HG03469 (cell line): ENCODE measurements around the gene BCL11B.

Experiments used
- ATAC-seq: cut with Tn5 transposase; IDR thresholded peaks from one replicate; pipeline ENCODE4 v1.9.1; 2021; ENCODE audit warnings: mild to moderate bottlenecking, moderate library complexity, moderate number of reproducible peaks; ENCODE audit not compliant: unreplicated experiment

Gene BCL11B

DNA sequence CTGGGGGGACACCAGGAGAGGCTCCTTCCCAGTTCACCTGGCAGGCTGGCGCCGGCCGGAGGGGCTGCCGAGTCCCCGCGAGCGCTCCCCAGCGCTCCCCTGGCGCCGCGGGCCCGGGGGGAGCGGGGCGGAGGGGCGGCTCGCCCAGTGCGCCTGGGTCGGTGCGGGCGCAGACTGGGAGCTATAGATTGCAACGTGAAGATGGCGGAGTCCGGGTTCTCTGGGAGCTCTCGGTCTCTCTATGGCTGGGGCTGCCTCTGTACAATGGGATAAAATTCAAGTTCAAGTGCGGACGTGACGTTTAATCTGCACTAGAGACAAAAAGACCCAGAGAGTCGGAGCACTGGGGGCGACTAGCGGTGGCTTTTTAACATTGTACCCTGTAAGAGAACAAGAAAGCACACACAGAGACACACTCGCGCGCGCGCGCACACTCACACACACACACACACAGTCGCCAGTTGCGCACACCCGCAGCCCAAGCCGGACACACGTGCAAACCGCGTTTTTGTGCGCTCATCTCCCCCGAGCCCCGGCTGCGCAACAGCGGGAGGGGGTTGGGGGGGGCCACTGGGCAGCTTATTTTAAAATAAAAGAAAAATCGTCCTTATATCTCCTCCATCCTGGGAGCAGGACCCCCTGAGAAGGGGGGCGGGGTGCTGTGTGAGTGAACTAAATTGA lies at the start of gene BCL11B:
Gene BCL11B, minus strand, starts transcription at position 247 of the 681 bp plus-strand sequence. CDS start 979 bp downstream, outside the sequence.
- peak; percentile 79 for ATAC-seq

DNA sequence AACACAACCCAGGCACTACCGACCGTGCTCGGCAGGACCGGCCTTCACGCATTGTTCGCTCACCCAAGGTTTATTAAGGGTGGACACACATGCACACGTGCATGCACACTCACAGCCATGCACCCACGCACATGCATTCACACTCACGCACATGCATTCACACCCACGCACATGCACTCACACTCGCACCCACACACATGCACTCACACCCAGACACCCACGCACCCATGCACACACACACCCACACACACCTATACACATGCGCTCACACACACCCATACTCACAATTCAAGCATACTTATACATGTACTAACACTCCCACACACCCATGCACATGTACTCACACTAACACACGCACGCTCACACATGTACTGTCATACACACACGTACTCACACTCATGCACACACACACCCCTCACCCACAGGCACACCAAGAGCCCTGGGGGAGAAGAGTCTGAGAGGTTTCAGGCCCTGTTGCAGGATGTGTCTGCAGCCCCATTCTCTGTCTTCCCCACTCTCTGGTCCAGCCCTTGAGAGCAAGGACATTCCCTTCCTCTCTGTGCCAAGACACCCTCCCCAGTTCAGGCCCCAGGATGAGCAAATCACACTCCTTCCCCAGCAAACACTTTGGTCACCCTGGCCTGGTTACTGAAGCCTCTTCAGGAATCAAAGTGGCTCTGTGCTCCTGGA lies 49.4 kb upstream of the BCL11B start:
- no peak for ATAC-seq

DNA sequence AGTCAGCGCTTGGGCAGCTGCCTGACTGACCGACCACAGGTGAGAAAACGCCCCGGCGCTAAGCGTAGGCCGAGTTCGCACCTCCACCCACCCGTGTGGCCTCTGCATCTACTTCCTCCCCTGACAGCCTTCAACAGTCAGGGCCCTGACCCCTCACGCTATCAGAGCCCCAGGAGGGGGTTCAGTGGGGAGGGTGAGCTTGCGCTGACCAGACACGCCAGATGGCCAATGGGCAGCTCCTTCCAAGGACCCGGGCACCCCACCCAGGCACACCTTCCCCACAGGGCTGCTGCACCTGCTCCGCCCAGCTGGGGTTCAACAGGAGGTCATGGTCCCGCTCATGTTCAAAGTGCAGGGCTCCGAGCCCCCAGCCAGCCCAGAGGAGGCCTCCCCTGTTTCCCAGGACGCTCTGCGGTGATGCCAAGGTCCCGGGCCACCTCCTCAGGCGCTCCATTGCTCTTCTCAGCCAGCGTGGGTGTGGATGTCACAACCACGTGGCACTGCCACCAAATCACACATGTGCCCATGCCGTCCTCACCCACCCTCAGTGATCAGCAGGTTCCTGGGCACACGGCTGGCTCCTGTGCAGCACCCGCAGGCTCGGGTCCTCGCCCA lies 48.7 kb upstream of the BCL11B start:
- ATAC-seq, result no peak

DNA sequence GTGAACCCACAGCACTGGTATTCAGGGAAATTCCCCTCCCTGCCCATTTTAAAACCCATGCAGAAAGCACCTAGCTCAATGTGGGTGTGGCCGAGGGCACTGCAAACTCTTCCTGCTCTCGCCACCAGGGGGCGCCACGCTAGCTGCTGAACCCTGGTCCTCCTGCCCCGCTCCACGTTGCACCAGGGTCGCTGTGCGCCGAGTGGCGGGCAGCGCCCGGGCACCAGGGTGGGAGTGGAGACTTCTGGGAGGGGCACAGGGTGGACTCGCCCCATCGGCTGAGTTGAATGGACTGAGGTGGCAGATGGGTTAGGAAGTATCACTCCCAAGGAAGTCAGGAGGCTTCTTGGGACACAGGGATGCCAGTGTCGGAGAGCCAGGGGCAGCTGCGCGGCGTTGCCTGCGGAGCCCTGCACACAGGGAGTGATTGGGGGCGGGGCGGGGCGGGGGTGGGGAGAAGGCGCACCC lies 48.1 kb upstream of the BCL11B start:
- peak; percentile 70 for ATAC-seq

DNA sequence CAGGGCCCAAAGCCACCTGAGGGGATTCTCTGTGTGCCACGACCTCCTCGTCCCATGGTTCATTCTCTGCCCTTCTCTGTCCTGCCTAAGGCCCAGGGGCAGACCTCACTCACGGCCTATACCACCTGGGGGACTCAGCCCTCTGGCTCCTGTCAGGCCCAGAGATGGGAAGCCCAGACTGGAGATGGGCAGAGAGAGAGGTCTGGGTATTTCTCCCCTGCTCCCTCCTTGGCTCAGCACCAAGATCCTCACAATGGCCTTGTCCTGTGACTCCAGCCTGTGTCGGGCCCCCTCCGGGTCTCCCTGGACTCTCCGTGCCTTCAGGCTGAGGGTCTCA lies 46.9 kb upstream of the BCL11B start:
- no peak for ATAC-seq

DNA sequence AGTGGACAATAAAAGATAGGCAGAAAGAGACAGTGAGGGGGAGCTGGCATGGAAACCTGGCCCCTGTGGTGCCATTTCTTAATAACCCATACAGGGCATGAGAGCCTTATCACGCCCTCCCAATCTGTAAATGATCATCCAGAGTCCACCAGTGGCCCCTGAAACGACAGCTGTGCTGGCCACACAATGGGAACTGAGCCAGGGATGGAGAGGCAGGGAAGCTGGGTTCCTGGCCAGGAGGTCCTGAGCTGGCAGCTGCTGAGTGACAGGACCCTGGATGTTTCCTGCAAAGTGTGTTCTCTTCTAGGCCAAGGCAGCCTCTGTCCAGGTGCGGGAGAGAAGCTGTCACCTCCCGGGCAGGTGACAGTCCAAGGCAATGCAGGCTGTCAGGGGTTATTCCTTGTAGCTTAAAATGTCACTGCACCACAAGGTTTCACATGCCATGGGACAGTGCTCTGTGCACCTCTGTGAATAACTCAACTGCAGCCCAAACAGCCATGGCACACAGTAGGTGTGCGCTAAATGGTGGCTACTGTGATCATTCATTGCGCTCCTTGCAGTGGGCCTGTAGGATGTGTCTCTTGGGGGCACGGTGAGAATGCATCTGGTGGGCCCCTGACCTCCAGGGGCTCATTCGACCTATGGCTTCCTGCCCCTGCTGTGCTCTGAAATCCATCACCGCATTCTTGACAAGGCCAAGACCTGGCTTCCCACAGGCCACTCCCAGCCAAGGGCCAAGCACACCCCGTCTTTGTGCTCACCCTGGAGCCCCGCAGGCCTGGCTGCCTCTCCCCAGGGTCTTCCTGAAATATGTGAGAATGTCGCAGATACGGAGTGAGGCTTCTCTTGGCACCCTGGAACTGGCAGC lies 46.3 kb upstream of the BCL11B start:
- no peak for ATAC-seq

DNA sequence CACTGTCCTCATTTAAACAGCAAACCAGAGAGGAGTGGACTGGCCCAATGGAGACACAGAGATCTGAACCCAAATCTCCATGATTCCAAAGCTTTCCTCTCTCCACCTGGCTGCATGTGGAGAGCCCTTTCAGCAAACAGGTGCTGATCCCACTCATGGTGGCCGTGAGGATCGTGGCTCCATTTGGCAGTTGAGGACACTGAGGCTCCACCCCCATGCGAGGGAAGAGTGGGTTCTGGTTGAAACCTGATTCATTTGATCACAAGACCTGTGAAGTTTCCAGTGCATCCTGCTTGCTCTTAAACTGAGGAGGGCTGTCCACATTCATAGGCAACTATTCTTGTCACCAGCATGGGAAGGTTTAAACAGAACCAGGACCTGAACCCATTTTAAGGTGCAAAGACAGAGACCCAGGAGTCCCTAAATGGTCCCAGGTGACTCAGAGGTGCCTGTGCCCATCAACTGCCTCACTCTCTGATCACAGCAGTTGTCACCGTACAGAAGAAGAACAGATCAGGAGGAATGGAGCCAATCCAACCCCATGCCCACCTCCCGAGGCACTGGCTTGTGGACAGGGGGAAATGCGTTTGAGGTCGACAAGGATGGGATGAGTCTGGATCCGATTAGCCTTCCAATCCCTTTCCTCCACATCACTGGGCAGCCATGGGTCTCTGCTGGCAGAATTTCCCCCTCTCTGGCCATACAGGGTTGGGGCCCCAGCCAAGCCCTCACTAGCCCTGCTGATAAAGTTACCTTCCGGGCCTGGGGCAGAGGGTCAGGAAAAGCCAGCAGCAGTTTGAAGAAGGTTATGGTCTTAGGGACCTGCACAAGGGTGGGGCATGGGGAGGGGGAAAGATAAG lies 45.5 kb upstream of the BCL11B start:
- ATAC-seq, result no peak

DNA sequence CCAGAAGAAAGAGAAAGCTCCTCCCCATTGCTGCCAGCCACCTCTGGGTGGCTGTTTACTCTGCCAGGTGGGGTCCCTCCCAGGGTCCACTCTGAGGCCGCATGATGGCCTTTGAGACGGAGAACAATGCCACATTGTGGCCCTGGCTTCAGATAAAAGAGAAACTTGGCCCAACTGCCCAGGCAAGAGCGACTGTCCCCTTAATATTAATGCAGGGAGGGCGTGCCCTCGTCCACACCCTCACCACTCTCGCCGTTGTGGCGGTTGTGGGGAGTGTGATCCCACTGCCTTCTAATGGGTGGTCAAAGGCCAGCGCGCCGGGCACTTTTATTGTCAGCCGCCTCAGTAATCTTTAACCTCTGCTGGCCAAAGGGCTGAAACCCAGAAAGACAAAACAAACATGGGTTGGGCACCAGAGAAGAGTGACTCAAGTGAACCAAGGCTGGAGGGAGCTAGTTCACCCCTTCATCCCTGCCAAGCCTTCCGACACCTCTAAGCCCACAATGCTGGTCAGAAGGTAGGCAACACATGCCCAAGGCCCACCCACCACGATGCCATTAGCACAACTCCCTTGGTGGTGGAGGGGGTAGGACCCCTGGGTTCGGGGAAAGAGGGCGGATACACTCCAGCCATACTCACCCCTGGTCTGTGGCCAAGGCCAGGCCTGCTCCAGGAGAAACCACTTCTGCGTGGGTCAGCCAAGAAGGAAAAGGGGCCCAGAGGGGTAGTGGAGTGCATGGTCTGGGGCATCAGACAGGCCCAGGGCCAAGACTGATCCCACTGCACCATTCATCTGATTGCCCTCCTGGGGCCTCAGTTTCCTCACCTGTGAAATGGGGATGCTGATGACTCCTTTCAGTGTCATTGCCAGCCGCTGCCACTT lies 44.5 kb upstream of the BCL11B start:
- ATAC-seq, result no peak

DNA sequence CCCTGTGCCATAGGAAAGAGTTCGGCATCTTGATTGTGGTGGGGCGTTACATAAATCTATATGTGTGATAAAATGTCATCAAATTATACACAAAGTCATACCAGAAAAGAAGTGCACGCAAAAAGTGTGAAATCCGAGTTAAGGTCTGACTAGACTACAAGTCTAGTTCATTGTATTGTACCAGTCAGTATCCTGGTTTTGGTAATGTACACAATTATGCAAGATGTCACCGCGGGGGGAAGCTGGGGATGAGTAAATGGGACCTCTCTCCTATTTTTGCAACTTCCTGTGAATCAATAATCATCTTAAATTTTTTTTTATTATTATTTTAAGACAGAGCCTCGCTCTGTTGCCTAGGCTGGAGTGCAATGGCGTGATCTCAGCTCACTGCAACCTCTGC lies 43.2 kb upstream of the BCL11B start:
- no peak for ATAC-seq

DNA sequence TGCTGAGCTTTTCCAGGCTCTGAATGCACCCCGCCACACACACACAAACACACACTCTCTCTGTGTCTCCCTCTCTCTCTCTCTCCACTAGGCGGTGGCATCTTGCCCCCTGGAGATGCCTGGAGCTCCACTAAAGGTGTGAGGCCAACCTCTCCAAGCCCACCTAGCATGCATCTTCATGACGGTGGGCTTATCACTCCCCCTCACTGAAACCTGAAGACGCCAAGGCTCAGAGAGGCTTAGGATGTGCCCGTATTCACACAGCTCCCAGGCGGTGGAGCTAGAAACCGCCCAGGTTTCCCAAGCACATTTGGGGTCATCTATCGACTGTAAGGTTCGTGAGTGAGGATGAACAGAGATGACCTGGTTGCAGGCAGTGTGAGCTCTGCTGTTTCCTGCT lies 42.6 kb upstream of the BCL11B start:
- ATAC-seq, result no peak

DNA sequence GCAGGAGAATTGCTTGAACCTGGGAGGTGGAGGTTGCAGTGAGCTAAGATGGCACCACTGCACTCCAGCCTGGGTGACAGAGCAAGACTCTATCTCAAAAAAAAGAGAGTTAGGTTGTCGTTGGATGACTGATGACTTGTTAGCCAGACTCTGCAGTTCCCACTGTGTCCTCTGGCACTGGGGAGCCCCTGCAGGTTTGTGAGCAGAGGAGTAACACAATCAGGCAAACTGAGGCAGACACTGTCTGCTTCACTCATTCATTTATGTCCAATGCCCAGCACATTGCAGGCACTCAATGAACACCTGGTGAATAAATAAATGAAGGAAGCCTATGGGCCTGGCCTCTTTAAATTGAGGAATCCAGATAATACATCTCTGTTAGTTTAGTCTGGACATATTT lies 41.2 kb upstream of the BCL11B start:
- ATAC-seq, result no peak

DNA sequence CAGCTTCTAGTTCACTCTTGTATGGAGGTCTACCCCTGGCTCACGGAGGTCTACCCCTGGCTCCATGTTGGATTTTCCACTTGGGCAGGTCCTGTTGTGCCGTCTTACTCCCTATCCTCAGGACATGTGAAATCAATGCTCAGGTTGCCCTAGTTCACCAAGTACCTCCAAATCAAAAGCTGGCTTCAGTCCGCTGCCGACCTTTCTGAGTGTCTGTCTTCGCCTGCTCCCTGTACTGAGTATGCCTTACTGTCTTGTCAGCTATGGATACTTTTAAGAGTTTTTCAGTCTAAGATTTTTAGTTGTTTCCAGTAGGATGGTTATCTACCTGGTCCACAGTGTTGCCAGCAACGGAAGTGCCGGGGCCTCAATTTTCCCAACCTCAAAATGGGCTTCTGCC lies 40.1 kb upstream of the BCL11B start:
- ATAC-seq, result no peak

DNA sequence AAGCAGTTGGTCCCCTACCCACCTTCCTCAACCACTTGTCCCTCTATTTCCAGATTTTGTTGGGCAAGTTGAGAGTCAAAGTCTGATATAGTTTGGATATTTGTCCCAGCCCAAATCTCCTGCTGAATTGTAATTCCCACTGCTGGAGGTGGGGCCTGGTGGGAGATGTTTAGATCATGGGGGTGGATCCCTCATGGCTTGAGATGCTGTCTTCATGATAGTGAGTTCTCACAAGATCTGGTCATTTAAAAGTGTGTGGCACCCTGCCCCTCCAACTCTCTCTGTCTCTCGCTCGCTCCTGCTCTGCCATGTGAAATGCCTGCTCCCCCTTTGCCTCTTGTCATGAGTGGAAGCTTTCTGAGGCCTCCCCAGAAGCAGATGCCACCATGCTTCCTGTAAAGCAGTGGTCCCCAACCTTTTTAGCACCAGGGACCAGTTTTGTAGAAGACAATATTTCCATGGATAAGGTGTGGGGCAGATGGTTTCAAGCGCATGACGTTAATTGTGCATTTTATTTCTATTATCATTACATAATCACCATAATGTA lies 37.3 kb upstream of the BCL11B start:
- no peak for ATAC-seq

DNA sequence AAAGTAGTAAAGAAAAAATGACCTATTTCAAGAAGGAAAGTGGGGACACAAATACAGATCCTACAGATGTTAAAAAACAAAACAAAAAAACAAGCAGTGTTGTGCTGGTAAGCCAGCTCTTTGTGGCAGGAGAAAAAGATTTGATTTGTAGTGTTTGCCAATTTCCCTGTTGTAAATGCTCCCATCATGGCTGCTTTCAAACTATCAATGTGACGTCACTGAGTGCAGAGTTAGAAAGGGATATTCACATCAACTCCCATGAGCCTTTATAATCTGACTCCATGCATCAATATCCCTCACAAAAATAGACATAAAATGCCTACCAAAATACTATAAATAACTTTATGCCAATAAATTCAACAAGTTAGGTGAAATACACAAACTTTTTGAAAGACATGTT lies 32.2 kb upstream of the BCL11B start:
- ATAC-seq, result no peak

DNA sequence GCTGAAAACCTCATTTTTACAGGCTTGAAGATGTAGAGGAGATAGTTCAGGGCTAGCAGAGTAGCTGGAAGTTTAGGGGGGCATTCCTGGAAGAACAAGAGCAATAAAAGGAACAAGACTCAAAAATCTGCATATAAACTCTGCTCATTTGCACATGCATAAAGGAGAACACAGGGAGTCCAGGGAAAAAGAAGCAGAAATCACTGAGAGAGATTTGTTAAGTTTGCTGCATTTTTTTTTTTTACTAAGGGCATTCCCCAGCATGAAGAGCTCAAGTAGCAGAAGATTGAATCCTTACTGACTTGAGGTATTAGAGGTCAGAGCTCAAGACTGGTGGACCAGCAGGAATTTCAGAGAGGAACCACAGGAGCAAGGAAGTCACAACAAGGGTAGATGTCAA lies 28.2 kb upstream of the BCL11B start:
- no peak for ATAC-seq

DNA sequence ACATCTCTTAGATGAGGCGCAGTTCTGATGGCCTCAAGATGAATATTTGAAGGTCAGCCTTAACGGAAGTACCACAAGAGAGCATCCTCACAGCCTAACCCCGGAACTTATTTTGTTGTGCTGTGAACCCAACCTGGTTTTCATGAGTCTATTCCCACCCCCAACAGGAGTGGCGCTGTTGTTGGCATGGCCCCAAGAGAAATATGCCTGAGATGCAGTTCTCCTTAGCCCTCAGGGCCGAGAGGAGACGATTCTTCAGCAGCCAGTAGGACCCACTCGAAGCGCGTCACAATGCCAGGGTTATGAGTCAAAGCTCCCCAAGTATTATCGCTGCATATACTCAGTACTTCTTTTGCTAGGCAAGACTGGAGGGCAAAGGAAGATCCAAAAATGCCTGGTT lies 24.5 kb upstream of the BCL11B start:
- ATAC-seq, result no peak

DNA sequence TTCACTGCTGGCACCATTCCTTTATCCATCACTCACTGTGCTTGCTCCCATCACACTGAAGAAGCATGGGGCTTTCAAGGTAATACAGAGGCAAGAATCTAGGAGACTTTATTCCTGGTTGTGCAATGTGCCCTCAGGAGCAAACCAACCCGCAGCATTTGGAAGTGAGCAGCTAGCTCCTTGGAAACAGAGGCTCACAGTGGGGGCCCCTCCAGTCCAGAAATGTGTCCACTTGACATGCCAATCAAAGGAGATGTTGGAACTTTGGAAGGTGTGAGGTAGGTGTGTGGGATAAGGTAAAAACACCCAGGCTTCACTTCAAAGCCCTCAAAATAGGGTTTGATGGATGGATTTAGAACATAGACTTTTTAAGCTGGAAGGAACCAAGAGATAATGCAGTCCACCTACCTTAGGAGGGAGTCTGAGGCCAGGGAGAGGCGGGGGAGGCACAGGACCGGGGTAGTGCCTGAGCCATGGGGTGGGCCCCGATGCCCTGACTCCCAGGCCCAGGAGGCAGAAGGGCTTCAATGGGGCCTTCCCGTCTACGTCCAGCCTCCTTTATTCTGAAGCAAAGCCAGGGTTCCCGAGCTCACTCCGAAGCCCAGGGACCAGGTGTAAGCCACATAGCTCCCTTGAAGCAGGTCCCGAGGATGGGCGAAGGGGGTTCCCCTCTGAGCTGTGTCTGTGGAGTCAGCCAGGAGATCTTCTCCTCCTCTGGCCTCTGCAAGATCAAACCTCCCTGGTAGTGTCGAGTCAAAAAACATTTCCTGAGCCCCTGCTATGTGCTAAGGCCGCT lies 17.6 kb upstream of the BCL11B start:
- no peak for ATAC-seq

DNA sequence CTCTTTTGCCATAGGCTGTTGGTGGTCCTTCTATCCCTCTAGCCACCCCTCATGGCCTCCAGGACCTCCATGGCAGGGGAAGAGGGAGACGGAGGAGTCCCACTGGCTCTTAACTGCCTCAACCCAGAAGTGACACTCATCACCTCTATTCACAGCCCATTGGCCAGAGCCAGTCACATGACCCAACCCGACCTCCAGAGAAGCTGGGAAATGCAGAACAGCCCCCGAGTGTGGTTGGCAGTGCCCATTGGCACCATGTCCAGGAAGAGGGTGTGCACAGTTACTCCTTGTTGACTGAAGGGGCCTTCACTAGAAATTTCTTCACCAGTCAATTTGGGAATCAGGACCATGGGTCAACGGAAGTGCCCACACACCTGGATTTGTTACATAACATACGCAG lies 17.0 kb upstream of the BCL11B start:
- no peak for ATAC-seq
